AG08395 (cell line): ENCODE measurements around the gene ERLIN1.
"Not testable (repeated sequence)": the region's sequence is repeated elsewhere in the genome, so short reads cannot be mapped to it uniquely, and the experiment has no call there.

Source experiments
- DNase-seq: peaks from one replicate; pipeline ENCODE4 v3.0.0; 2012; ENCODE audit warnings: mixed read lengths, low spot score

Gene ERLIN1

GRCh38 chr10:100133801-100134200 lies 52.0 kb downstream of the ERLIN1 start:
- no peak for DNase-seq

- DNase-seq, result no peak
These were observed 53.4 kb downstream of the ERLIN1 start for GRCh38 chr10:100132427-100132826.

- DNase-seq, result no peak
These were observed 54.3 kb downstream of the ERLIN1 start for GRCh38 chr10:100131571-100131970.

- no peak for DNase-seq
These were observed 55.0 kb downstream of the ERLIN1 start for GRCh38 chr10:100130831-100131230.

GRCh38 chr10:100129424-100129823 lies 56.4 kb downstream of the ERLIN1 start:
- DNase-seq, result no peak

GRCh38 chr10:100128951-100129350 lies 56.9 kb downstream of the ERLIN1 start:
- DNase-seq, result no peak

- DNase-seq, result not testable (repeated sequence)
These were observed 60.5 kb downstream of the ERLIN1 start for GRCh38 chr10:100125335-100125734.

GRCh38 chr10:100124097-100124496 lies 61.7 kb downstream of the ERLIN1 start:
- no peak for DNase-seq

- no peak for DNase-seq
These were observed 63.0 kb downstream of the ERLIN1 start for GRCh38 chr10:100122780-100123179.

GRCh38 chr10:100120550-100120949 lies 65.3 kb downstream of the ERLIN1 start:
- DNase-seq, result no peak

GRCh38 chr10:100119726-100120125 lies 66.1 kb downstream of the ERLIN1 start:
- no peak for DNase-seq

GRCh38 chr10:100114976-100115770 lies 70.7 kb downstream of the ERLIN1 start:
- DNase-seq, result no peak

- no peak for DNase-seq
These were observed 71.4 kb downstream of the ERLIN1 start for GRCh38 chr10:100114460-100114859.

GRCh38 chr10:100109670-100110069 lies 76.2 kb downstream of the ERLIN1 start:
- no peak for DNase-seq

- DNase-seq, result no peak
These were observed 79.0 kb downstream of the ERLIN1 start for GRCh38 chr10:100106865-100107264.

GRCh38 chr10:100104300-100104699 lies 81.5 kb downstream of the ERLIN1 start:
- DNase-seq, result no peak

- no peak for DNase-seq
These were observed 82.2 kb downstream of the ERLIN1 start for GRCh38 chr10:100103581-100103980.

GRCh38 chr10:100101192-100102076 lies 84.4 kb downstream of the ERLIN1 start:
- no peak for DNase-seq

- peak; percentile 49 for DNase-seq
These were observed 85.1 kb downstream of the ERLIN1 start for GRCh38 chr10:100100651-100101184.
